Measurements from ENCODE around the gene RNF14. TPM values are rescaled to one million over a fixed set of nuclear protein-coding genes. Genes with fewer than 3 reads are reported as not detected.

RNF14 gene
- polyA plus RNA-seq, 1 of the 3 experiments (the other 2 are of a cell fraction), result 24.5 TPM

DNA sequence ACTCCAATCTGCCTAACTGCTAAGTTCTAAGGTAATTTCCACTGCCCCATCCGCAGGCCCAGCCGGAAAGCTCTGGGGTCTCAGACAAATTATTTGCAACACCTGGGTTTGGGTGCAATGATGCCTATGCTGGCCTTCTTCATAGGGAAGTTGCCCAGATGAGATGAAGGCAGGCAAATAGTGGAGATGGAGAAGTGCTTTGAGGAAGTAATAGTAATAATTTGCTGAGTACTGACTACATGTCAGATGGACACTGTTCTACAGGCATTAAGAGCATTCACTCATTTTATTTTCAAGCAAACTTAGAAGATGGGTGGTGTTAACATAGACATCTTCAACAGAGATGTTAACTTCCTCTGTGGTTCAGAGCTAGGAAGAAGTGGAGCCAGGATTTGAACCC is 14.7 kb upstream of the RNF14 start:
- Histone ChIP-seq H3K4me3 (ENCODE audit: low read depth in 2 of 2, low read length in 1 of 2) (no peak overlapping the region), H3K9ac (no peak overlapping the region), H3K4me1 (ENCODE audit: control insufficient read depth in 1 of 2, insufficient read depth in 2 of 2, low read depth in 1 of 2, low read length in 1 of 2) (peaks cover 0 to 13% of the 10 kb centered on the region in 2 experiments; a peak in 2 of 4 replicates), H3F3A (replicated peaks; ENCODE audit: insufficient read depth) (no peaks in the 10 kb centered on the region), H3K9me3 (no peaks in the 10 kb centered on the region), H2AFZ (ENCODE audit: low read depth) (no peak overlapping the region), H3K36me3 (replicated peaks in 1 of 2; ENCODE audit: control insufficient read depth in 1 of 2, insufficient read depth in 2 of 2, low read length in 1 of 2) (no peaks in the 10 kb centered on the region), H4K20me1 (ENCODE audit: insufficient read depth) (no peaks in the 10 kb centered on the region), H3K27me3 (ENCODE audit: insufficient read depth) (no peaks in the 10 kb centered on the region), H3K27ac (ENCODE audit: low read depth in 2 of 2, low read length in 1 of 2) (no peak overlapping the region), H3K79me2 (ENCODE audit: insufficient read depth) (no peaks in the 10 kb centered on the region), H3K9me2 (no peaks in the 10 kb centered on the region), H3K4me2 (no peak overlapping the region)
- TF ChIP-seq MEF2A (IDR thresholded peaks at IDR 0.05; ENCODE audit: borderline replicate concordance, low read depth) (no peak), USF2 (IDR thresholded peaks at IDR 0.05; ENCODE audit: borderline replicate concordance, low read depth, low read length) (no peak), TCF12 (IDR thresholded peaks at IDR 0.05) (no peak), MXI1 (IDR thresholded peaks at IDR 0.05; ENCODE audit: low read depth, low read length) (no peak), TEAD4 (IDR thresholded peaks at IDR 0.05; ENCODE audit: borderline replicate concordance, insufficient read depth) (no peak), POLR2AphosphoS5 (IDR thresholded peaks at IDR 0.05; ENCODE audit: low read depth, low read length) (no peak), JUND (IDR thresholded peaks at IDR 0.05) (no peak), NRF1 (IDR thresholded peaks at IDR 0.05; ENCODE audit: low read depth, low read length) (no peak), REST (IDR thresholded peaks at IDR 0.05; ENCODE audit: low read depth, low read length) (no peak), GABPA (IDR thresholded peaks at IDR 0.05; ENCODE audit: low read depth) (no peak), EZH2phosphoT487 (IDR thresholded peaks at IDR 0.05; ENCODE audit: borderline replicate concordance, low read depth) (no peak), GATA2 (CRISPR knock-in tag; IDR thresholded peaks at IDR 0.05) (no peak)
- TF ChIP-seq, protein P1, sequence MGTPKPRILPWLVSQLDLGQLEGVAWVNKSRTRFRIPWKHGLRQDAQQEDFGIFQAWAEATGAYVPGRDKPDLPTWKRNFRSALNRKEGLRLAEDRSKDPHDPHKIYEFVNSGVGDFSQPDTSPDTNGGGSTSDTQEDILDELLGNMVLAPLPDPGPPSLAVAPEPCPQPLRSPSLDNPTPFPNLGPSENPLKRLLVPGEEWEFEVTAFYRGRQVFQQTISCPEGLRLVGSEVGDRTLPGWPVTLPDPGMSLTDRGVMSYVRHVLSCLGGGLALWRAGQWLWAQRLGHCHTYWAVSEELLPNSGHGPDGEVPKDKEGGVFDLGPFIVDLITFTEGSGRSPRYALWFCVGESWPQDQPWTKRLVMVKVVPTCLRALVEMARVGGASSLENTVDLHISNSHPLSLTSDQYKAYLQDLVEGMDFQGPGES (IDR thresholded peaks at IDR 0.05; ENCODE audit: low read depth, low read length), result no peak
- TF ChIP-seq, protein P2, sequence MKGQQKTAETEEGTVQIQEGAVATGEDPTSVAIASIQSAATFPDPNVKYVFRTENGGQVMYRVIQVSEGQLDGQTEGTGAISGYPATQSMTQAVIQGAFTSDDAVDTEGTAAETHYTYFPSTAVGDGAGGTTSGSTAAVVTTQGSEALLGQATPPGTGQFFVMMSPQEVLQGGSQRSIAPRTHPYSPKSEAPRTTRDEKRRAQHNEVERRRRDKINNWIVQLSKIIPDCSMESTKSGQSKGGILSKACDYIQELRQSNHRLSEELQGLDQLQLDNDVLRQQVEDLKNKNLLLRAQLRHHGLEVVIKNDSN (IDR thresholded peaks at IDR 0.05; ENCODE audit: borderline replicate concordance, low read depth), result no peak
- no peak for DNase-seq
- ChIA-PET CTCF (interaction anchor here (0.6 to 1.4 kb wide), 5 partner anchors 14 to 289 kb away, joined by 3 to 5 read pairs (median 4); partner anchors contain the start of gene RNF14), POLR2A (no interaction called here)
- WGBS (ENCODE audit: low lambda C conversion rate), result 90% methylated on average over 2 of the region's 2 CpGs

Measured in SK-N-SH (cell line).